Jurkat, Clone E6-1 (cell line): Measurements from ENCODE around the gene PRUNE1.
A peak's percentile ranks its signal among the peaks of the same experiment; 100 is the strongest.

ENCODE experiments used
- DNase-seq: peaks from one replicate; pipeline ENCODE4 v3.0.0-alpha.2; 2011; ENCODE audit warnings: low read depth, low spot score
- H3K4me3 ChIP-seq: 2 replicates; pipeline ENCODE4 v1.5.1; 2011; ENCODE audit warnings: mild to moderate bottlenecking, low read length, control low read depth, moderate library complexity

PRUNE1 gene

DNA sequence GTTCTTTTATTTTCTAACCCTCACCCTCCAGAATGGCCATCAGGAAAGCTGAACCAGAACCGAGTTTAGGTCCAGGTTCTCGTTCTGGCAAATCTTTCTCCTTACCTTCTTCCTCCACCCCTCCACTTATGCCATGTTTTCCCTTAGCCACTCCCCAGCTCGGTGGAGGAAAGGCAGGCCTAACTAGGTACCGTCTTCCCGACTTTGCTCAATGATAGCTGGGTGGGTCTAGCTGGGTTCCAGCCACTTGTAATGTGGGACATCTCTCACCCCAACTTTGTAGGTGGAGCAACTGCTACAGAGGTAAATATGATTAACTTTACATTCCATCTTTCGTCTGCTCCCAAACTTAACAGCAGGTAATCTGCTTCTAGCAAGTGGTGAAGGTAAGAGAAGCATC, 28.8 kb downstream of the PRUNE1 start:
- DNase-seq, result no peak

DNA sequence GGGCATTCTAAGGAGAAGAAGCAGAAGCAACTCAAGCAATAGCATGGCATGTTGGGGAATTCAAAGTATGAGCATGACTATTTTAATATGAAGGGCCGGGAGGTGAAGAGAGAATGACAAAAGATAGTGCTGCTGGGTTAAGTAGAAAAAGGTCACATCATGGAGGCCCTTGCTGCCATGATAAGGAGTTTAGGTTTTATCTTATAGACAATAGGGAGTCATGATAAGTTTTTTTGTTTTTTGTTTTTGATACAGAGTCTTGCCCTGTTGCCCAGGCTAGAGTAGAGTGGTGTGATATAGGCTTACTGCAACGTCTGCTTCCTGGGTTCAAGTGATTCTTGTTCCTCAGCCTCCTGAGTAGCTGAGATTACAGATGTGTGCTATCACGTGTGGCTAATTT, 31.3 kb downstream of the PRUNE1 start:
- DNase-seq, result no peak
- H3K4me3 ChIP-seq, result no peak overlapping the region

More for the DNA sequence above, 28.8 kb downstream of the PRUNE1 start:
- no peak overlapping the region for H3K4me3 ChIP-seq

DNA sequence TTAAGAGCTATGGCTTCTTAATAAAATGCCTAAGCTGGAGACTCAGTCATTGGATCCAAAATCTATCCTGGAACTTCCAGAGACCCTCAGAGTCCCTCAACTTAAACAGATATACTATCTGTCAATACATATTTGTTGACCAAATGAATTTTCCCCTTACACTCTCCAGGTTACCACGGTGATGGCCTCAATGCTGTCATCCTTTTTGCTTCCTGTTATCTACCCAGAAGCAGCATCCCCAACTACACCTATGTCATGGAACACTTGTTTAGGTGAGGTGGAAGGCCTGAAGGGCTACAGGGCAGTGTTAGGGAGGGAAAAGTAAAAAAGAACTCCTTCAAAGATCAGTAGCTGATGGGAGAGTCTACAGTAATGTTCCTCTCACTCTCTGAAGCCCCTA, 34.9 kb downstream of the PRUNE1 start:
- no peak for DNase-seq
- H3K4me3 ChIP-seq, result no peak overlapping the region

DNA sequence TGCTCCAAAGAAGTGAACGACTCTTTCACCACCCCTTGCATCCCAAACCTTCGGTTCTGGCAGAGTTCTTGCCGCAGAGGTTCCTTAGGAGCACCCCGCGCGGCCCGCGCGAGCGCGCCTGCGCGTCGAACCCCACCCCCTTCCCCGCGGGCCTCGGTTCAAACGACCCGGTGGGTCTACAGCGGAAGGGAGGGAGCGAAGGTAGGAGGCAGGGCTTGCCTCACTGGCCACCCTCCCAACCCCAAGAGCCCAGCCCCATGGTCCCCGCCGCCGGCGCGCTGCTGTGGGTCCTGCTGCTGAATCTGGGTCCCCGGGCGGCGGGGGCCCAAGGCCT, 39.3 kb downstream of the PRUNE1 start, which contains the start of gene C1orf56:
Gene C1orf56 (plus strand): TSS at position 161 of the 334 bp plus-strand sequence. CDS start 97 bp downstream, at position 258.
- H3K4me3 ChIP-seq, result peak within 1 kb of the TSS; percentile 37
- DNase-seq, result no peak

DNA sequence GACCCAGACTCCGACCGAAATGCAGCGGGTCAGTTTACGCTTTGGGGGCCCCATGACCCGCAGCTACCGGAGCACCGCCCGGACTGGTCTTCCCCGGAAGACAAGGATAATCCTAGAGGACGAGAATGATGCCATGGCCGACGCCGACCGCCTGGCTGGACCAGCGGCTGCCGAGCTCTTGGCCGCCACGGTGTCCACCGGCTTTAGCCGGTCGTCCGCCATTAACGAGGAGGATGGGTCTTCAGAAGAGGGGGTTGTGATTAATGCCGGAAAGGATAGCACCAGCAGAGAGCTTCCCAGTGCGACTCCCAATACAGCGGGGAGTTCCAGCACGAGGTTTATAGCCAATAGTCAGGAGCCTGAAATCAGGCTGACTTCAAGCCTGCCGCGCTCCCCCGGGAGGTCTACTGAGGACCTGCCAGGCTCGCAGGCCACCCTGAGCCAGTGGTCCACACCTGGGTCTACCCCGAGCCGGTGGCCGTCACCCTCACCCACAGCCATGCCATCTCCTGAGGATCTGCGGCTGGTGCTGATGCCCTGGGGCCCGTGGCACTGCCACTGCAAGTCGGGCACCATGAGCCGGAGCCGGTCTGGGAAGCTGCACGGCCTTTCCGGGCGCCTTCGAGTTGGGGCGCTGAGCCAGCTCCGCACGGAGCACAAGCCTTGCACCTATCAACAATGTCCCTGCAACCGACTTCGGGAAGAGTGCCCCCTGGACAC, 39.8 kb downstream of the PRUNE1 start:
- H3K4me3 ChIP-seq, result peak overlapping the region; percentile 37
- no peak for DNase-seq

DNA sequence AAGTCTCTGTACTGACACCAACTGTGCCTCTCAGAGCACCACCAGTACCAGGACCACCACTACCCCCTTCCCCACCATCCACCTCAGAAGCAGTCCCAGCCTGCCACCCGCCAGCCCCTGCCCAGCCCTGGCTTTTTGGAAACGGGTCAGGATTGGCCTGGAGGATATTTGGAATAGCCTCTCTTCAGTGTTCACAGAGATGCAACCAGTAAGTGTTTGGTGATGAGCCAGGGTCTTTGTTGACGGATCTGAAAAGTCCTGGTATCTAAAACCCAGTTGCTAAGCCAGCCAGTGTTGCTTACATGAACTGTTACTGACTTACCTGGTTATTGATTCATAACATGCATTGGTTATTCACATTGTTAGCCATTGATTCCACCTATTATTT, 40.4 kb downstream of the PRUNE1 start:
- DNase-seq, result no peak
- no peak overlapping the region for H3K4me3 ChIP-seq

DNA sequence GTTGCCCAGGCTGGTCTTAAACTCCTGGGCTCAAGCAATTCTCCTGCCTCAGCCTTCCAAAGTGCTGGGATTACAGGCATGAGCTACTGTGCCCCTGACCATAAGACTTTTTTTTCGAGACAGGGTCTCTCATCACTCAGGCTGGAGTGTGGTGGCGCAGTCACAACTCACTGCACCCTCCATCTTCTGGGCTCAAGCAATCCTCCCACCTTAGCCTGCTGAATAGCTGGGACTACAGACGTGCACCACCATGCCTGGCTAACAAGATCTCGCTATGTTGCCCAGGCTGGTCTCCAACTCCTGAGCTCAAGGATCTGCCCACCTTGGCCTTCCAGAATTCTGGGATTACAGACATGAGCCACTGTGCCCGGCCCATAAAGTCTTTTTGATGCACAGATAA, 41.2 kb downstream of the PRUNE1 start:
- DNase-seq, result no peak
- no peak overlapping the region for H3K4me3 ChIP-seq

DNA sequence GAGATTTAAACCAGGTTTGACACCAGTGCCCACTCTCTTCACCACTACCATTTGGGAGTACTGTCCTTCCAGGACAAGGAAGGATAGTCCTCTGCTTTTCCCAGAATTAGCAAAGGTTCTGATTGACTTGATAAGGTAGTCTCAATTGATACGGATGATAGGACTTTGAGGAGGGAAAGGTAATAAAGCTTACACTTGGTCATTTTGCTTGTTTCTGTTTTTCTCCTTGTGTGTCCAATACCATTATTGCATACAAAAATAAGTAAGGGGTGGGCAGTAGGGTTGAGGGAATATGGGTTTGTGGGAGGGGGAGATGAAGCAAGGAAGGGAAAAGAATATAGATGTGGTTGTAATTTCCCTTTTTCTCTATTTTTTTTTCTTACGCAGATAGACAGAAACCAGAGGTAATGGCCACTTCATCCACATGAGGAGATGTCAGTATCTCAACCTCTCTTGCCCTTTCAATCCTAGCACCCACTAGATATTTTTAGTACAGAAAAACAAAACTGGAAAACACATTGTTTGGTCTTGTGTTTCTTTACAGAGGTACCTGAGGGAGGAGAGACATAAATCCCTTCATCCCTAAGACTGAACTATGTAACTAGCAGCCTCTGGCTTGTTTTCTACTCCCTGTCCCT, 41.9 kb downstream of the PRUNE1 start:
- DNase-seq, result no peak
- H3K4me3 ChIP-seq, result no peak overlapping the region

DNA sequence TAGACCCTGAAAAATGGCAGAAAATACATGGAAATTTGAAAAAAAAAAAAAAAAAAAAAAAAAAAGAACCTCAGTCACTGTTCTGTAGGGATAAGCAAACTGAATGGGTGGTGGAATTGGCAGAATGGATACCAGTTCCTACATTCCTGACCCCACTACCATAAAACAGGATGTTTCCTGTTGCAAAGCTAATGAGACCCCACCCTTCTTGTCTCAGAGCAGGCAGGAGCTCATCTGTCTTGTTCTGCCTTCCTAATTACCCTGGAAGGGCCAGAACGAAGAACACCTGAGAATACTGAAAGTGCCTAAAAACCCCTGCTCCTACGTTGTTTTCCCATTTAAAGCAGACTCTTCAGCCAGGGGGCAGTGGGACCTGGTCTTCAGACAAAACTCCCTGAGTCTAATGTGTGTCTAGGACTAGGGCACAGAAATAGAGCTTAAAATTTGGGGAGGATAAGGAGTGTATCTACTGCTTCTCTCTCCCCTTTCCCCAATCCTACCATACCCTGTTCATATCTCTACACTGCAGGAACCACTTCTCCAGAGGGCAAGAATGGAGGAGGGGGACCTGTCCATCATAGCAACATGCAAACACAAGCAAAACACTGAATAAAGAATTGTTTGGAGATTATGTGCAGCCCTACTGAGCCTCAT, 43.2 kb downstream of the PRUNE1 start:
- H3K4me3 ChIP-seq, result no peak overlapping the region
- DNase-seq, result no peak

DNA sequence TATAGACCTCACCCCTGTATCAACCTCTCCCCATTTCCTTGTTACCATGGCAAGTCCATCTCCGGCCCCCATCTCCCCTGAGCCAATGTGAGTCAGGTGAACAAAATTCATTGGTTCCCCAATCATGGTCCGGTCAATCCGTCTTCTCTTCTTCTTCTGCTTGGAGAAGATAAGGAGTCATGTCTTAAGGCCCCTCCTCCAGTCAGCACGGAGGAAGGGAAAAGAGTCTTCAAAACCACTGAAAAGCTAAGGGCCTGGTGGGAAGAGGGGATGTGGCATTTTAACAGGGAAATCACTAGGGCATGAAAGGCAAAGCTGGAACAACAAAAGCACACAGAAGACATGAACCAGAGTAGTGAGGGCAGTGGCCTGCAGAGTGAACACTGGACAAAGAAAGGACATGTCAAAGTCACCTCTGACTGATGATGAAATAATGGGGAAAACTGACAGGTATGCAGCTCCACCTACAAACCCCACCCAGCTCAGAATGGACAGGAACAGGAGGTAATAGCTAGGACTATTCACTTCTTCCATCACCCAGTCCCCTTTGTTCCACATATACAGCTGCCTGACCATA, 46.8 kb downstream of the PRUNE1 start:
- H3K4me3 ChIP-seq, result no peak overlapping the region

DNA sequence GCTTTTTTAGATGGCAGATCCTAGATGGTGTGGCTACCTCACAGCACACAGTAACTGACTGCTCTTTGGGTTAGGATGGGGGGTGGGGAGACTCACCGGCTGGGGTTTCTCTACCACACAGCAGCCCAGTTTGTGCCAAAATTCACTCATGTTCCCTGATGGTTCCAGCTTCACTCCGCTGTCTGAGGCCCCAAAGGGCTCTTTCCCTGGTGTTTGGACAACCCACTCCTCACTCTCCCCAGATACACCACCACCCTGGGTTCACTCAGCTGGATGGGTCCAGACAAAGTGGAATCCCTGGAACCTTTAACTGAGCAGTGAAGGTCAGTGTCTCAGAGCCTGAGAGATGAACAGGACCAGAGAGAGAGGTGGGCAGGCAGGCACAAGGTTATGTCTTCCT, 47.3 kb downstream of the PRUNE1 start:
- H3K4me3 ChIP-seq, result no peak overlapping the region
- DNase-seq, result no peak

More for the DNA sequence above, 46.8 kb downstream of the PRUNE1 start:
- DNase-seq, result no peak

DNA sequence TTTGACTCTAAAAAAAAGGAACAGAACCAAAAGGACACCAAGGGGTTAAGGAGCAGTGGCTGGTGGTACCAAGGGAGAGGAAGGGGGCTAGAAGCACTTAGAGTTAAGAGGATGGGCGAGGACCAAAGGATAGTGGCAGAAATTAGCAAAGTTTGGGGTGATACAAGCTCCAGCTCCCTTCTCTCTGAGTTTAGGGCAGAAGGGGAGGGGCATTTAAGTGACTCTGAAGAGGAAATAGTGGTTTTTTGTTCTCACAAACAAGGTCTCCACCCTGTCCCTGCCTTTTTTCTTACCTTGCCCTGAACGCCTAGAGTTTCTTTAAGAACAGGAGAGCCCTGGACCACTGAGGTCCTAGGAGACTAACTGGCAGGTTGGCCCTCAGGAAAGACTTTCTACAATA, 47.9 kb downstream of the PRUNE1 start:
- H3K4me3 ChIP-seq, result peak overlapping the region; percentile 13; the same call in 1 of the 2 replicates
- DNase-seq, result peak; percentile 57

DNA sequence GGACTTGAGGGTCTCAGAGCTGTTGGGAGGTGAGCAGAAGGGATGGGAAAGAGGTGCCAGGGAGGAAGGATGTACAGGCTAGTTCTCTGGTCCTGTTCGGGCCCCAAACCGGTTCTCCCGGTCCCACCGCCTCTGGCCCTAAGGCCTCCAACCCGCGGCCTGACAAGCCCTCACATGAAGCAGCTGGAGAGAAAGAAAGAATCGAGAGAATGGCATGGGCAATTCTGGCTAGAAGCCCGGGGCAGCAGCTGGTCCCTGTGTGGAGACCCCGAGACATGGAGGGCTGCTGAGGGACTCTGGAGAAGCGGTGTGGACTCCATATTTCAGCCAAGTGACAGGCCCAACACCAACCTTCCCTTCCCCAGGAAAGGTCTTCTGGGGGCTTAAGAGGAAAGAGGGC, 50.4 kb downstream of the PRUNE1 start:
- H3K4me3 ChIP-seq, result peak overlapping the region; percentile 98
- DNase-seq, result no peak

DNA sequence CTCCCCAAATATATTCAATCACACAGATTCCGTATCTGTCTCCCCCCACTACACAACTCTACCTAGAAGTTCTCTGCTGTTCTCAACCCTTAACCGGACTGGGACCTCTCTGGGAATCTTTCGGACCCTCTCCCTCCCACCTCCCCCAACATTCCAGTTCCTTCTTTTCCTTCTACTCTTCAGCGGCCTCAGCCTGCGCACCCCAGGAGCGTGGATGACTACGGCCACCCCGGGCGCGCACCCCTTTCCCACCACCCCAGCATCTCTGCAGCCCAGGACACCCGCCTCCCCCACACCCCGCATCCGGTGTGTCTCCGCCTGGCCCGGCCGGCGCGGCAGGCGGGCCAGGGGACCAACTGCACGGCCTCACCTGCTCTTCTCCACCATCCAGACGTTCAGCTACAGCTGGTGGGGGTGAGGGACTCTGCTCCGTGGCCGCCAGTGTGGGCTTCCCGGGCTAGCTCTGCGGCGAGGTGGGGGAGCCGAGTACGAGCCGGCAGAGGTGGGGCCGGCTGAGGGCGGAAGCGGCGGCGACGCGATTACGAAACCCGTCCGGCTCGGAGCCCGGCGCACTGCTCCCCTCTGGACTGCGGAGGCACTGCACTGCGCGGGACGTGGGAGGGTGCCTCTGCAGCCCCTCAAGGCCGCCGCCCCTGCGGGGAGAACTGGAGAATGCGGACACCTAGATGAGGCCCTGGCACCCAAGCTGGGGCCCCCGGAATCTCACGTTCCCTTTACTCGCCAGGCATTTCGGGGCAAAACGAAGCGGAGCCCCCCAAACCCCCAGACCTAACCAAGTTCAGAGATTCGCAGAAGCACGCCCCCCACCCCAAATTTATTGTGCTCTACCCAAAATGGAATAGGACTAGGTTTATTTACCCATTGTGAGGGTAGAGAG, 51.1 kb downstream of the PRUNE1 start, which contains the start of gene CDC42SE1:
Gene CDC42SE1 (minus strand): TSS at position 514 of the 898 bp plus-strand sequence. CDS start 3,892 bp downstream, outside the sequence.
- peak within 1 kb of the TSS; percentile 98 for H3K4me3 ChIP-seq
- peak; percentile 84 for DNase-seq

DNA sequence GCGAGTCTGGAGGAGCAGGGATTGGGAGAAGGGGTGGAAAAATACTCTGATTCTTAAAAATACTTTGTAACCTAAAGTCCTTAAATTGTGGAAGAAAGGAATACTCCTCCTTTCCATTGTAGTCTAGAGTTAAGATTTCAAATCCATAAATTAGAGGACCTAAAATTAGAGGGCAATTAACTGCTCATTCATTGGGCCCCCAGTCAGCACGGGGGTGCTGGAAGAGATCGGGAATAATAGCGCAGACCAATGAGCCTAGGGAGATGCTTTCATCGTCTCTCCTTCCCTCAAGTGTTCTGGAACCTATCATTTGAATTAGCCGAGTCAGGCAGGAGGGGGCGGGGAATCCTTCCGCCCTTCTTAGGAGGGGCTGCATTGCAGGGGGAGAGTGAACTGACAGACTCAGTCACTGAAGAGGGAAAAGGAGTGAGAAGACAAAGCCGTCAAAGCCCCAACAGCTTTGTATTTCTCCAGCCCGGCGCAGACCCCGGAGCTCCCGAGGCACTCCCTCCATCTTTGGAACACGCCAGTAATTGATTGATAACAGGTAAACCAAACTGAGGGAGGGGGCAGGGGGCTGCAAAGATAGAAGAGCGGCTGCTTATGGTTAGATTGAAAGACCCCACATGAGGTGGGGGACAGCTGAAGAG, 51.9 kb downstream of the PRUNE1 start, which contains the start of gene MLLT11:
Gene MLLT11 (plus strand): TSS at position 391 of the 650 bp plus-strand sequence. CDS start 6,828 bp downstream, outside the sequence.
- H3K4me3 ChIP-seq, result peak within 1 kb of the TSS; percentile 98
- DNase-seq, result peak; percentile 85

DNA sequence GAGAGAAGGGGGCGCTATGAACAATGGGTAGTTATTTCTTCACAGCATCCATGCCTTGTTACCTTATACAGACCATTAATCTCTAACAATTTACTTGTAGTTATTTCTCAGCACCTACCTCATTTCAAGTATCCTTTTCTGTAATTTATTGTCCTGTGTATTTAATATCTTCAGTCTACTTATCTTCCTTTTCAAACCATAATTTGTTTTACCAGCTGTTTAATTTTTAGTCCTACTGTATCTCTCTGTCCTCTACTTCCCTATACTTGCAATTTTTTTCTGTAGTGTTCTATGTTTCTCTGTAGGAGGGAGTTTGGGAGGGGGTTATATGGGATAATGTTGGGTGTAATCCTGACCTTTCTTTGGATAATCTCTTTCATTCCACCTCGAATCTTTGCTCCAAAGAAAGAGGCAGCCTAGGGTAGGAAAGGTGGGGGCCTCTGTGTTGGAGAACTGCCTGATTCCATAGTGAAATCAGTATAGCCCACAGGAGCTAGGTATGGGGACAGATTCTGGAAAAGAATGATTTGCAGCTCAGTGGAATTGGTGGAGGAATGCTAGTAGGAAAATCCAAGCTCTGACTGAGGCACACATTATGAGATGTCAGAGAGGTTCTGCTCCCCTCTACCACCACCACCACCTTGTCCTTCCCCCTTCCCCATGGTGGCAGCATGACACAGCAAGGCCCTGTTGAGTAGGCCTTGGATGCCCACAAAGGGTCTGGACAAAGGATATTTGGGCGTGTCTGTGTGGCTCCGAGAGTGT, 52.6 kb downstream of the PRUNE1 start:
- no peak for DNase-seq
- peak overlapping the region; percentile 98 for H3K4me3 ChIP-seq

DNA sequence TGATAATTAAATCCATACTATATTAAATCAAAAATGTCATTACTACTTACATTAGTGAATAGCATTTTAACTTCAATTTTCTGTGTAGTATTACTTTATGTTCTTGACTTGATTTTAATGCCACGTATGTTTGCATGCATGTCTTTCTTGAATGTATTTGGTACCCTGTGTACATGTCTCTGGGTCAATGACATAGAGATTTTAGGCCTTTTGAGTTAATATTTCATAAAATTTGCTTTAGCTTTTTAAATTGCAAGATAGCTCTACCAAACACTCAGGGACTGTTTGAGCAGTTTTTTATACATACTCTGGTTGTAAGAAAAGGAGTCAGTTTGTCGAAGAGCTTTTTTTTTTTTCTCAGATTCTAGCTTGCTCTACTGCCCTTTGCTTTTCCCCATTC, 53.5 kb downstream of the PRUNE1 start:
- H3K4me3 ChIP-seq, result peak overlapping the region; percentile 98
- DNase-seq, result no peak
